ENCODE results near the gene ARIH1.
A peak's percentile ranks its signal among the peaks of the same experiment; 100 is the strongest.

ARIH1 gene

GRCh38 chr15:72487070-72487797, 13.1 kb downstream of the ARIH1 start:
- no peak for DNase-seq (ENCODE audit: low read depth)

- DNase-seq (ENCODE audit: low read depth) = no peak
Observed at GRCh38 chr15:72488558-72488957, 14.4 kb downstream of the ARIH1 start.

GRCh38 chr15:72489943-72490554, 15.9 kb downstream of the ARIH1 start:
- DNase-seq (ENCODE audit: low read depth) = no peak

- DNase-seq (ENCODE audit: low read depth) = no peak
Observed at GRCh38 chr15:72491768-72492167, 17.6 kb downstream of the ARIH1 start.

GRCh38 chr15:72492733-72493132, 18.6 kb downstream of the ARIH1 start:
- DNase-seq (ENCODE audit: low read depth) = no peak

- no peak for DNase-seq (ENCODE audit: low read depth)
Observed at GRCh38 chr15:72493220-72493619, 19.1 kb downstream of the ARIH1 start.

- no peak for DNase-seq (ENCODE audit: low read depth)
Observed at GRCh38 chr15:72495007-72495406, 20.9 kb downstream of the ARIH1 start.

GRCh38 chr15:72496783-72497182, 22.7 kb downstream of the ARIH1 start:
- DNase-seq (ENCODE audit: low read depth) = no peak

GRCh38 chr15:72497402-72497801, 23.3 kb downstream of the ARIH1 start:
- no peak for DNase-seq (ENCODE audit: low read depth)

GRCh38 chr15:72502220-72502809, 28.2 kb downstream of the ARIH1 start:
- DNase-seq (ENCODE audit: low read depth) = no peak

GRCh38 chr15:72503147-72503546, 29.0 kb downstream of the ARIH1 start:
- no peak for DNase-seq (ENCODE audit: low read depth)

GRCh38 chr15:72507402-72508092, 33.4 kb downstream of the ARIH1 start:
- no peak for DNase-seq (ENCODE audit: low read depth)

- no peak for DNase-seq (ENCODE audit: low read depth)
Observed at GRCh38 chr15:72509484-72509883, 35.4 kb downstream of the ARIH1 start.

- no peak for DNase-seq (ENCODE audit: low read depth)
Observed at GRCh38 chr15:72511536-72511935, 37.4 kb downstream of the ARIH1 start.

- no peak for DNase-seq (ENCODE audit: low read depth)
Observed at GRCh38 chr15:72515591-72516389, 41.7 kb downstream of the ARIH1 start.

GRCh38 chr15:72516777-72517176, 42.6 kb downstream of the ARIH1 start:
- no peak for DNase-seq (ENCODE audit: low read depth)

GRCh38 chr15:72521682-72522081, 47.6 kb downstream of the ARIH1 start:
- no peak for DNase-seq (ENCODE audit: low read depth)

- DNase-seq (ENCODE audit: low read depth) = no peak
Observed at GRCh38 chr15:72532991-72533601, 59.0 kb downstream of the ARIH1 start.

- peak; percentile 31 for DNase-seq (ENCODE audit: low read depth)
Observed at GRCh38 chr15:72534523-72534922, 60.4 kb downstream of the ARIH1 start.

GRCh38 chr15:72535911-72536310, 61.8 kb downstream of the ARIH1 start:
- DNase-seq (ENCODE audit: low read depth) = no peak

- no peak for DNase-seq (ENCODE audit: low read depth)
Observed at GRCh38 chr15:72536506-72536905, 62.4 kb downstream of the ARIH1 start.

GRCh38 chr15:72538931-72539330, 64.8 kb downstream of the ARIH1 start:
- no peak for DNase-seq (ENCODE audit: low read depth)
